Frontal cortex (tissue), 4 donors: ENCODE results near the gene MYLK. TPM values are rescaled to one million over a fixed set of nuclear protein-coding genes. Genes with fewer than 3 reads are reported as not detected.
A peak's percentile ranks its signal among the peaks of the same experiment; 100 is the strongest.
"Not testable (repeated sequence)": the region's sequence is repeated elsewhere in the genome, so short reads cannot be mapped to it uniquely, and the experiment has no call there.

Experiments used
- DNase-seq, 2 donors: peaks; one replicate each; pipeline ENCODE4 v3.0.0; 2012; ENCODE audit warnings: low spot score in 2 of 2
- FAIRE-seq: peaks from 2 replicates; lab custom pipeline; 2012; peaks lifted over from hg19 to GRCh38; lab: Jason Lieb, UNC
- total RNA-seq: library from RNA; depleted of rRNA; stranded (reverse); fragments of >200 nt; gene quantifications from one replicate; pipeline ENCODE4 v1.2.3, GENCODE V29; 2014
- donor health status: control.
- donor health status: control.
- donor health status: control.

Gene MYLK
- total RNA-seq, 1 donor from 2014 or later, result 6.1 TPM

DNA sequence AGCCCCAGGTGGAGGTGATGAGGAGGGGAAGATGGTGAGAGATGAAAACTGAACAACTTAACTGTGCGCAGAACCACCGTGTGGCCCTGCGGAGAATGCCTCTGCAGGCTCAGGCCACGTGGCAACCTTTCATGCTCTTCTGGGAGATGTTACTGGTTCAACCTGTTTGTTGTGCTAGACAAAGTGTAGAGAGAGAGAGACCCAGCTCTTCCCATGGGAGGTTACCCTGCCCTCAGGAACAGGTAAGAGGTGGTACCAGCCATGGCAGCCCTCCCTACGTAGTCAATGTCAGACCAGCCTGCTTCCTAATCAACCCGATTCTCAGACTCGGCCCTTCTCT, 262.3 kb downstream of the MYLK start:
- DNase-seq (no peak), FAIRE-seq (no peak)

- FAIRE-seq (no peak), DNase-seq (no peak)
These were observed 262.8 kb downstream of the MYLK start for GRCh38 chr3:123621186-123621849.

- peak in 1 of 2 donors; percentile 42 for DNase-seq
- FAIRE-seq, result no peak
These were observed 263.8 kb downstream of the MYLK start for GRCh38 chr3:123620343-123620742.

DNA sequence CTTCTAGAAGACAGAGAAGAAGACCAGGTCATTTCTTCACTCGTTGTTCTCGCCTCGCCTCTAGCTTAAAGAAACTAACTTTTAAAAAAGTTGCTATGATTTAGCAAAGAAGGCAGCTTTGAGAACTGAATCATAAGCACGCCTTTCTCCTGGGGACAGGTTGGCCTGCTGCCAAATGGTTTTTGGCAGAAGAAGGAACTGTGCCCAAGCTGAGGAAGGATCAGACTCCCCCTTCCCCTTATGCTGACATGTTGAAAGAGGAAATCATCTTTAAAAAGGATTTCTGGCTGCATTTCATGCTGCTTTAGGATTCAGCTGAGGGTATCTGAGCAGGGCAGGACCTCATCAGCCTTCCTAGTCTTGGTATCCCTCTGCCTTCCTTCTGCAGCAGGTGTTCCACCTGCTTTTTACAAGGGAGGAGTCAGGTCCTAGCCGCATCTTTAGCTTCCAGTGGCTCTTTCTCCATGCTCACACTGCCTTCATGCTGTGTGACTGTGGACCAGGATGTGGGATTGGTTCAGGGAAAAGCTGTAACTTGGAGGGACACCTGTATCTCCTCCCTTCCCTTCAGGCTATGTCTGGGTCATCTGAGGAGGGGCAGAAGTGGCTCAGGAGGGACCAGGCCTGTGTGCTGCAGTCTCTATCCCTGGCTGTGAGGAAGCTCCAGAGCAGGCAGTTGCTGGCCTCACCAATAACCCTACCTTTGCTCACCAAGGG, 265.2 kb downstream of the MYLK start:
- DNase-seq, result peak; percentile 31 to 49
- FAIRE-seq, result no peak

DNA sequence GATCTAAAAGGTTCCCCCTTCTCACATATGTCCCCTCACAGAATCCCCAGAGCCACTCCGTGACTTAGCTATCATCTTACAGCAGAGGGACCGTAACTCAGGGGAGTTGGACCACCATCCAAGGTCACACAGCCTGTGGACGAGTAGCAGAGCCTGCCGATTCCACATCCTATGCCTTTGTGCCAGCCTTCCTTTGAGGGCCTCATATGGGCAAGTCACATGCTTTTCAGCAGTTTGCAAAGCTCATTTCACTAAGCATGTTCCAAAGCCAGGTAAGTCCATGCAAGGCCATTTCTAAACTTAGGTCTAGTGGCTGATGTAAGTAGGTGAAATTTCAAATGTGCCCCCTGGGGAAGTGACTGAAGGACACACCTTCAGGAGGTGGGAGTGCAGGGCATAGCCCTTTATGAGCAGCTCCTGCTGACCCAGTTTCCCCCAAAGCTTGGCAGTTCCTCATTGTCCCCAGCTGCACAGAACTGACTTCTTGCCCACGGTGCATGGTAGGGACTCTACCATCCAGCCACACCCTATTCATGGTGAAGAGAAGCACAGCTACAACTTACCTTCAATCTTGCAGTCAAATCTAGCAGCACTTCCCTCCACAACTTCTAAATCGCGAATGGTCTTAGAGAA, 265.9 kb downstream of the MYLK start:
- FAIRE-seq, result no peak
- DNase-seq, result no peak

GRCh38 chr3:123616593-123616992, 267.5 kb downstream of the MYLK start:
- DNase-seq (no peak), FAIRE-seq (no peak)

- DNase-seq (no peak), FAIRE-seq (no peak)
These were observed 270.6 kb downstream of the MYLK start for GRCh38 chr3:123613543-123613942.

DNA sequence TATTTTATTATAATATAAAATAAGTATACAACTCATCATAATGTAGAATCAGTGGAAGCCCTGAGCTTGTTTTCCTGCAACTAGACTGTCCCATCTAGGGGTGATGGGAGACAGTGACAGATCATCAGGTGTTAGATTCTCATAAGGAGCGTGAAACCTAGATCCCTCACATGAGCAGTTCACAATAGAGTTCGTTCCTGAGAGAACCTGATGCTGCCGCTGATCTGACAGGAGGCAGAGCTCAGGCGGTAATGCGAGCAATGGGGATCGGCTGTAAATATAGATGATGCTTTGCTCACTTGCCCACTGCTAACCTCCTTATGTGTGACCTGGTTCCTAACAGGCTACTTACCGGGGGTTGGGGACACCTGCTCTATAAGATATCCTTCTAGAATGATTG, 272.5 kb downstream of the MYLK start:
- not testable (repeated sequence) for DNase-seq, FAIRE-seq

GRCh38 chr3:123611082-123611481, 273.1 kb downstream of the MYLK start:
- no peak for DNase-seq
- FAIRE-seq, result no peak

DNA sequence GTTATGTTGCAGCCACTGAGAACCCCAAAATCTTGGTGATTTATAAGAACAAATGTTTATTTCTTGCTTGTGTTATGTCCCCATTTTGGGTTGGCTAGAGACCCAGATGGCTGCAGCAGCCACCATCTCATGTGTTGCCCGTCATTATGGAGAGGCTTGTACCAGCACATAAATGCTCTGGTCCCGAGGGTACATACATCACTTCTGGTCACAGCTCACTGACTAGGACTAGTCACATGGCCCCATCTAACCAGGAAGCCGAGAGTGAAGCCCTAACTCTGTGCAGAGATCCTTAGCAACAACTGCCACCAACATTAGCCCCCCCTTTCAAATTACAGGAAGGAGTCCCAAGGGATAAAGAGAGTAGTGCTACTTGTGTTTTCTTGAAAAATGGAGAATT, 273.8 kb downstream of the MYLK start:
- DNase-seq, result no peak
- no peak for FAIRE-seq

DNA sequence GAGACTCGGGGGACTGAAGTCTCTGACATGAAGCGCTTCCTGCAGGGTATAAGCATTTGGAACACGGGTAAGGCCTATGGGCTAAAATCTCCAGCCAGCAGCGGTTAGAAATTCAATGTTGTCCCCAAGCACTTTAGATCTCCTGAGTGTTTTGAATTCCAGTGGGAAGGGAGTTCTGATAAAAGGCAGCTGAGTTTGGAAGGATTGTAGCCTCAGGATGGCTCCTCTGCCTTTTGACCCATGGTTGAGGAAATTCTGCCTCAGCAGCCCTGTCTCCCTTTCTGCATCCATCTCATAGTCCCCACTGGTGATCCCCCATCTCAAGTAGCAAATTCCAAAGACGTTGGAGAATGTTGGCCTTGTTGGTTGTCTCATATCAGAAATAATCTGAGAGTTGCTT, 275.1 kb downstream of the MYLK start:
- no peak for DNase-seq
- no peak for FAIRE-seq

GRCh38 chr3:123608263-123608937, 275.7 kb downstream of the MYLK start:
- FAIRE-seq, result no peak
- DNase-seq, result no peak

DNA sequence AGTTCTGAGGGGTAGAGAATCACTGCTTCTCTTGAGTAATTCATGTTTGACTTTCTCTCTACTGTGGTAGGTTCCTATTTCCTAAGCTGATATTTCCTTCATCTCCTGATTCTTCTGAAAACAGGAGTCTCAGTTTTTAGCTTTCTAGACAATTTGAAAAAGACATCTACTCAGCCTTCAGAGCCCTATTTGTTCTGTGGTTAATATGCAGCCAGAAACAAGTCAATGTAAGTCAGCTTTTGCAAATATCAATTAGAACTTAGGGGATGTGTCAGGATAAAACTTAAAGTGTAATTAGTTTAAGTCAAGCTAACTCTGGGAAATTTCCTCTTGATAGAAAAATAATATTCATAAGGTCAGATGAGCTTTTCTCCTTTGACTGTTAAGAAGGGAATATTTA, 277.6 kb downstream of the MYLK start:
- FAIRE-seq, result no peak
- DNase-seq, result no peak

DNA sequence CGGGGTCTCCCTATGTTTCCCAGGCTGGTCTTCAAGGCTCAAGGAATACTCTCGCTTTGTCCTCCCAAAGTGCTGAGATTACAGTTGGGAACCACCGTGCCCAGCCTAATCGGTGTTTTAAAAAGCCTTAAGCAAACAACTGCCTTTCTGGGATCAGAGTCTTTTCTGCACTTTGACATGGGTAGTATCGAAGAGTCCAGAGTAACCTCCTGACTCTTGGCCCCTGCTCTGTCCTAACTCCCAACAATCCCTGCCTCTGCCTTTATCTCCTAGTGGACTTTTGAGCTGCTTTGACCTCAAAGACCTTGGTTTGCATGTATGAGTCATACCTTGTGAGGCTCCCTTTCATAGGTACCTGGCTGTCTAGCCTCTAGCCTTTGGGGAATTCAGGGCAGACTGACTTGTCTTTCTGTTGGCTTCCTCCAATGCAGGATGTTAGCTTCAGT, 278.3 kb downstream of the MYLK start:
- no peak for FAIRE-seq

DNA sequence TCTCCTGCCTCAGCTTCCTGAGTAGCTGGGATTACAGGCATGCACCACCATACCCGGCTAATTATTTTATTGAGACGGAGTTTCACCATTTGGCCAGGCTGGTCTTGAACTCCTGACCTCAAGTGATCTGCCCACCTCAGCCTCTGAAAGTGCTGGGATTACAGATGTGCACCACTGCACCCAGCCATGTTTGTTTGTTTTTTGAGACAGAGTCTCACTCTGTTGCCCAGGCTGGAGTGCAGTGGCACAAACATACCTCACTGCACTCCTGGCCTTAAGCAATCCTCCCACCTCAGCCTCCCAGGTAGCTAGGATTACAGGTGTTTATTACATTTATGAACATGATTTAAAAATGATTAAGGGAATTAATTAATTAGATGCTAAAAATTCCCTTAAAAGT, 281.0 kb downstream of the MYLK start:
- DNase-seq, FAIRE-seq: not testable (repeated sequence)

More for the DNA sequence above, 278.3 kb downstream of the MYLK start:
- DNase-seq, result no peak

GRCh38 chr3:123602325-123602724, 281.8 kb downstream of the MYLK start:
- no peak for DNase-seq
- no peak for FAIRE-seq

DNA sequence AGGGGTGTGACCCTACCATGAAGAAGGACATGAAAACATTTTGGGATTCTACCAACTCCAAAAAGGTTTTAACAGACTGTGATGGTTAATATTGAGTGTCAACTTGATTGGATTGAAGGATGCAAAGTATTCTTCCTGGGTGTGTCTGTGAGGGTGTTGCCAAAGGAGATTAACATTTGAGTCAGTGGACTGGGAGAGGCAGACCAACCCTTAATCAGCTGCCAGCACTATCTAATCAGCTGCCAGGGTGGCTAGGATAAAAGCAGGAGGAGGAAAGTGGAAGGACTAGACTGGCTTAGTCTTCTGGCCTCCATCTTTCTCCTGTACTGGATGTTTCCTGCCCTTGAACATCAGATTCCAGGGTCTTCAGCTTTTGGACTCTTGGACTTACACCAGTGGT, 283.3 kb downstream of the MYLK start:
- DNase-seq, FAIRE-seq: not testable (repeated sequence)

DNA sequence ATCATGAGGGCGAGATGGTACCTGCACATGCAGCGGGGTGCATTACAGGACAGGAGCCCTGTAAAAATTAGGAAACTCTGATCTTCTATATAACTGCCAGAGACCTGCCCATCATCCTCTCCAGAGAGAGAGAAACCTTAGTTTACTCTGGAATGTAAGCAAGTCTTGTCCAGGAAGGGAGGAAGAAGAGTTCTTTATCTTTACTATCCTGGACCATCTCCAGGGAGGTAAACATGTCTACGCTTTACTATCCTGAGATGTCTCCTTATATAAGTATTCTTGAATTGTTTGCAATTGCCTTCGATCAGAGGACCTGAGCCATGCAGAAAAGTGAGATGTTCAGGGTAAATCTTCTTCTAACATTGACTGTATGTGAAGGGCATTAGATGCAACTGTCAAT, 286.6 kb downstream of the MYLK start:
- FAIRE-seq, result no peak

DNA sequence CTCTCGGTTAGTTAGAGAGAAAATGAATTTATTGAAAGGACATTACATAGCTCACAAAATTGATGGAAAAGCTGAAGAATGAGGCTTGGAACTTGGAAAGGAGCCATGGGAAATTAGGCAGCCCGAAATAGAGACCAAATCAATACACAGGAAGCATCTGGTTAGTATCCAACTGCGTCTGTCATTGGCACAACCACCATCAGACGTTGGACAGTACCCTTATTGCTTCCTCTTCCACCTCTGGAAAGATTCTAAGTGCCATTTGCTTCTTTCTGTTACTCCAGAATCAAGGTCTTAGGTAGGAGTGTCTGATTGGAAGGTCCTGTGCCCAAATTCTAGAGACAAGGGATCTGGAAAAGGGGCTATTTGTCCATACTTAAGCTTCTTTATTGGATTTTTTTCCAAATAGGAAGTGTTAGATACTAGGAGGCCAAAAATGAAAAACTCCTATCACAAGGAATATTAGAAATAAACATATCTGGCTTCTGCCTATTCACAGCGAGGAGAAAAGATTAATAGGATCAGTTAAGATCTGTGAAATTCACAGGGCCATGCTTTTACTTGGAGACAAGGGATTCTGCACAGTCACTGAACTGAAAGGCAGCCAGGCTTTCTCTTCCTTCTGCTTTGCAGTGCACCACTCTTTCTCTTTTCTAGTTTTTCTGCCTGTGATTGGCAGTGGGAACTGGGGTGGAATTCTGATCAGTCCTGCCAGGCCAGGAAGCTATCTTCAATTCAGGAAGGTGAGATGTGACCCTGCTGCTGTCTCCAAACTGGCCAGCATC, 288.5 kb downstream of the MYLK start:
- DNase-seq, result no peak
- FAIRE-seq, result no peak

More for the DNA sequence above, 286.6 kb downstream of the MYLK start:
- no peak for DNase-seq

DNA sequence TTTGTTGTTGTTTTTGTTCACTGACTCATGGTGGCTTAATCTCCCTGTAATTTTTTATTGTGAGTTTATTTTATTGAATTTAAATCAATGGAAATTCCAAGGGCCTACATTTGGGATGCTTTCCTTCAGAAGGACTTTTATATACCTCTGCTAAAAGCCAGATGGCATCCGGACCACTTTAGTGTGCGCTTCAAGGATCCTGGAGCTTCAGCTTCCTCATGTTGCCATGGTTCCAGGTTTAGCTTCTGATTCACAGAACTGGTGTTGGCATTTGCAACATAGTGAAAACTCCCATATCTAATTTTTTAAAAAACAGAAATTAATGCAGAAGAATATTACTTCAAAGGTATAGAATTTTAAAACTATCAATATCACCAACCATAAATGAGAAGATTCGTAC, 290.8 kb downstream of the MYLK start:
- no peak for FAIRE-seq
- DNase-seq, result no peak
